K562 (cell line): ENCODE data around the gene APOA1.

Experiments
- ATF6 ChIP-seq: sonication (generic); formaldehyde crosslinking; IDR thresholded peaks from 2 replicates; pipeline ENCODE4 v1.4.0; 2020; ENCODE audit warnings: mild to moderate bottlenecking, missing genetic modification reagents
- CEBPZ ChIP-seq: fragments of 150-350 bp; IDR thresholded peaks from 2 replicates; pipeline ENCODE4 v1.6.1; 2014; ENCODE audit warnings: low read depth, mild to moderate bottlenecking, low read length, borderline replicate concordance
- CTCF ChIP-seq, 3 experiments: IDR thresholded peaks in 2 of 3; conservative IDR thresholded peaks in 1 of 3; 2 replicates each; pipeline ENCODE4 v1.5.1; 2011 to 2012; ENCODE audit warnings: low read length in 3 of 3, mild to moderate bottlenecking in 3 of 3, control low read depth in 2 of 3, improper control_type of control experiment in 1 of 3, inconsistent platforms in 1 of 3, low read depth in 1 of 3, mixed read lengths in 1 of 3, moderate library complexity in 1 of 3; ENCODE audit not compliant: insufficient read depth in 2 of 3
- DNMT1 ChIP-seq: fragments of 450-650 bp; IDR thresholded peaks from 2 replicates; pipeline ENCODE4 v1.6.1; 2016; ENCODE audit warnings: antibody characterized with exemption, mild to moderate bottlenecking
- HES1 ChIP-seq: fragments of 450-650 bp; IDR thresholded peaks from 2 replicates; pipeline ENCODE4 v1.6.1; 2016; ENCODE audit warnings: low read depth, mild to moderate bottlenecking, moderate library complexity
- JUN ChIP-seq, 2 experiments: sonication (generic) in 1 of 2; formaldehyde crosslinking in 1 of 2; IDR thresholded peaks; 2 replicates each; pipeline versions ENCODE4 v1.6.1 to v1.8.0; 2012 to 2022; ENCODE audit warnings: borderline replicate concordance in 2 of 2, mild to moderate bottlenecking in 2 of 2, improper control_type of control experiment in 1 of 2, low read depth in 1 of 2, low read length in 1 of 2, missing genetic modification reagents in 1 of 2
- MEF2D ChIP-seq: conservative IDR thresholded peaks from 2 replicates; pipeline ENCODE4 v1.6.1; 2016; ENCODE audit warnings: low read depth, missing genetic modification characterization, missing compliant biosample characterization
- POLR2A ChIP-seq: fragments of 450-650 bp; conservative IDR thresholded peaks from 2 replicates; pipeline ENCODE4 v1.6.1; 2016
- RCOR1 ChIP-seq, 2 experiments: IDR thresholded peaks; 2 replicates each; pipeline ENCODE4 v1.6.1; 2012; ENCODE audit warnings: low read depth in 2 of 2, low read length in 2 of 2, borderline replicate concordance in 1 of 2, improper control_type of control experiment in 1 of 2
- SRSF1 ChIP-seq: fragments of 200-400 bp; formaldehyde crosslinking; IDR thresholded peaks from 2 replicates; pipeline ENCODE4 v1.6.1; 2017; ENCODE audit warnings: mild to moderate bottlenecking, low read depth, low read length, moderate library complexity
- ZC3H11A ChIP-seq: IDR thresholded peaks from 2 replicates; pipeline ENCODE4 v1.6.1; 2012; ENCODE audit warnings: low read depth, low read length, improper control_type of control experiment
- ZMIZ1 ChIP-seq, 2 experiments: fragments of 150-350 bp in 1 of 2; IDR thresholded peaks; 2 replicates each; pipeline ENCODE4 v1.6.1; 2012 to 2016; ENCODE audit warnings: low read depth in 2 of 2, low read length in 2 of 2, mild to moderate bottlenecking in 1 of 2, moderate library complexity in 1 of 2

GRCh38 chr11:116800610-116801009 is 36.8 kb downstream of the APOA1 start:
- TF ChIP-seq ATF6 (CRISPR knock-in tag) (no peak), CTCF (IDR thresholded peaks at IDR 0.05 in 2 of 3, conservative IDR thresholded peaks at IDR 0.05 in 1 of 3; ENCODE audit: insufficient read depth in 2 of 3, low read depth in 1 of 3, low read length in 3 of 3) (no peak), ZMIZ1 (IDR thresholded peaks at IDR 0.05; ENCODE audit: low read depth in 2 of 2, low read length in 2 of 2) (no peak), POLR2A (no peak), DNMT1 (no peak), MEF2D (no peak), JUN (IDR thresholded peaks at IDR 0.05; ENCODE audit: borderline replicate concordance, low read depth, low read length) (no peak), JUN (CRISPR knock-in tag; IDR thresholded peaks at IDR 0.05; ENCODE audit: borderline replicate concordance) (no peak), HES1 (no peak), ZC3H11A (no peak), SRSF1 (no peak), CEBPZ (no peak), RCOR1 (IDR thresholded peaks at IDR 0.05; ENCODE audit: borderline replicate concordance in 1 of 2, low read depth in 2 of 2, low read length in 2 of 2) (no peak)
